ENCODE data around the gene ZNF594.

DNA sequence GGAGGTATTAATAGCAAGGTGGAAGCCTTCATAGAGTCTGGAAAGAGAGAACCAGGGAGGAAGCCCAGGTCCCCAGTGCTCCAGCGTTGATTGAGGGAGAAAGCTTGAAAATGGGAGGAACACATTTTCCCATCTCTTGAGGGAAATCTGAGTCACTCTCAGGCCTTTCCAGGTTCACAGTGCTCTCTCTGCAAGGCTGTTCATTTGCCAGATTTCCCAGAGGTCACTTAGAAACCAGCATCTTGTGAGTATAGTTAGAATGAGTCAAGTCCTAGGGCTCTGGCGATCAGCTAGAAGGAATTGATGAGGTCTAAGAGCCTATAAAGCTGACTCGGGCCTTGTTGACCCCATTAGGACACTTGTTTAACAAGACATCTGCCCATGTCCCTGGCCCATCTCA, 17.7 kb upstream of the ZNF594 start:
- TF ChIP-seq, protein P1, sequence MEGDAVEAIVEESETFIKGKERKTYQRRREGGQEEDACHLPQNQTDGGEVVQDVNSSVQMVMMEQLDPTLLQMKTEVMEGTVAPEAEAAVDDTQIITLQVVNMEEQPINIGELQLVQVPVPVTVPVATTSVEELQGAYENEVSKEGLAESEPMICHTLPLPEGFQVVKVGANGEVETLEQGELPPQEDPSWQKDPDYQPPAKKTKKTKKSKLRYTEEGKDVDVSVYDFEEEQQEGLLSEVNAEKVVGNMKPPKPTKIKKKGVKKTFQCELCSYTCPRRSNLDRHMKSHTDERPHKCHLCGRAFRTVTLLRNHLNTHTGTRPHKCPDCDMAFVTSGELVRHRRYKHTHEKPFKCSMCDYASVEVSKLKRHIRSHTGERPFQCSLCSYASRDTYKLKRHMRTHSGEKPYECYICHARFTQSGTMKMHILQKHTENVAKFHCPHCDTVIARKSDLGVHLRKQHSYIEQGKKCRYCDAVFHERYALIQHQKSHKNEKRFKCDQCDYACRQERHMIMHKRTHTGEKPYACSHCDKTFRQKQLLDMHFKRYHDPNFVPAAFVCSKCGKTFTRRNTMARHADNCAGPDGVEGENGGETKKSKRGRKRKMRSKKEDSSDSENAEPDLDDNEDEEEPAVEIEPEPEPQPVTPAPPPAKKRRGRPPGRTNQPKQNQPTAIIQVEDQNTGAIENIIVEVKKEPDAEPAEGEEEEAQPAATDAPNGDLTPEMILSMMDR (IDR thresholded peaks at IDR 0.05; ENCODE audit: low read depth, low read length): no peak
- TF ChIP-seq EZH2phosphoT487 (IDR thresholded peaks at IDR 0.05; ENCODE audit: low read depth): no peak

Data from OCI-LY3 (cell line).